Activated naive CD8-positive, alpha-beta T cell treated with anti-CD3 and anti-CD28 coated beads for 36 hours (primary cell): Measurements from ENCODE around the gene KAZN. TPM values are rescaled to one million over a fixed set of nuclear protein-coding genes. Genes with fewer than 3 reads are reported as not detected.
"Not testable (repeated sequence)": the region's sequence is repeated elsewhere in the genome, so short reads cannot be mapped to it uniquely, and the experiment has no call there.

Experiments
- DNase-seq: peaks from one replicate; pipeline ENCODE4 v3.0.0; 2021
- H3K27ac Mint-ChIP-seq: one replicate; pipeline ENCODE4 v1.8.0; 2022; ENCODE audit warnings: mild to moderate bottlenecking, moderate library complexity, mixed read lengths
- H3K27me3 Mint-ChIP-seq: one replicate; pipeline ENCODE4 v1.8.0; 2022; ENCODE audit warnings: mild to moderate bottlenecking, mixed read lengths
- H3K36me3 Mint-ChIP-seq: one replicate; pipeline ENCODE4 v1.8.0; 2021; ENCODE audit warnings: mild to moderate bottlenecking, mixed read lengths
- H3K4me1 Mint-ChIP-seq: one replicate; pipeline ENCODE4 v1.8.0; 2021; ENCODE audit warnings: mixed read lengths
- H3K4me3 Mint-ChIP-seq: one replicate; pipeline ENCODE4 v1.8.0; 2022; ENCODE audit warnings: mild to moderate bottlenecking, moderate library complexity, mixed read lengths
- H3K9me3 Mint-ChIP-seq: one replicate; pipeline ENCODE4 v1.8.0; 2022; ENCODE audit warnings: mixed read lengths
- total RNA-seq, 2 experiments: library from RNA; stranded (reverse); gene quantifications; one replicate each; pipeline ENCODE4 v1.2.3, GENCODE V29; 2021

The KAZN gene
- total RNA-seq, 2 experiments from 2014 or later: 0.74 to 1.5 TPM

- Mint-ChIP-seq H3K36me3 (no peaks in the 10 kb centered on the region), H3K9me3 (no peaks in the 10 kb centered on the region), H3K4me1 (no peaks in the 10 kb centered on the region), H3K27ac (no peak overlapping the region), H3K4me3 (no peak overlapping the region), H3K27me3 (peaks cover 4% of the 10 kb centered on the region)
- DNase-seq: no peak
Measured at GRCh38 chr1:15120251-15120945, 521.9 kb downstream of the KAZN start.

DNA sequence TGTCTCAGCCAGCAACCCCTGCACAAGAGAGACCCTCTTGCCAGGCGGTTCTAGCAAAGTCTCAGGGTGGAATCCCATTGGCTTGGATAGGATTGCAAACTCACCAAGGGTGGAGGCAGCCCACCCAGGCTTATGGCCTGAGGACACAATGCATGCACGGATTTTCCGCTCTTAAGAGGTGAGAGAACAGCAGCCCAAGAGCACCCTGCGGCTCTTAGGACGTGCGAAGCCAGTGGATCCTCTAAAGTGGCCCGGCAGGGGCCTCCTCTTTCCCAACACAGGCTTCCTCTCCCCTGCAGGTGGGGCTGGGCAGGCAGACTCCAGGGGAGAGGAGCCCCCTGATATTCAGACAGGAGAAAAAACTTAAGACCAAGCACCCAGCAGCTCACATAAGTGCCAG lies 523.8 kb downstream of the KAZN start:
- Mint-ChIP-seq H3K9me3 (no peaks in the 10 kb centered on the region), H3K36me3 (no peaks in the 10 kb centered on the region), H3K27ac (no peak overlapping the region), H3K4me1 (no peaks in the 10 kb centered on the region), H3K27me3 (peaks cover 4% of the 10 kb centered on the region), H3K4me3 (no peak overlapping the region)
- DNase-seq: no peak

- Mint-ChIP-seq H3K4me3 (no peak overlapping the region), H3K4me1 (no peaks in the 10 kb centered on the region), H3K36me3 (no peaks in the 10 kb centered on the region), H3K27ac (no peak overlapping the region), H3K27me3 (peaks cover 4% of the 10 kb centered on the region), H3K9me3 (no peaks in the 10 kb centered on the region)
- no peak for DNase-seq
Measured at GRCh38 chr1:15123270-15123669, 524.8 kb downstream of the KAZN start.

DNA sequence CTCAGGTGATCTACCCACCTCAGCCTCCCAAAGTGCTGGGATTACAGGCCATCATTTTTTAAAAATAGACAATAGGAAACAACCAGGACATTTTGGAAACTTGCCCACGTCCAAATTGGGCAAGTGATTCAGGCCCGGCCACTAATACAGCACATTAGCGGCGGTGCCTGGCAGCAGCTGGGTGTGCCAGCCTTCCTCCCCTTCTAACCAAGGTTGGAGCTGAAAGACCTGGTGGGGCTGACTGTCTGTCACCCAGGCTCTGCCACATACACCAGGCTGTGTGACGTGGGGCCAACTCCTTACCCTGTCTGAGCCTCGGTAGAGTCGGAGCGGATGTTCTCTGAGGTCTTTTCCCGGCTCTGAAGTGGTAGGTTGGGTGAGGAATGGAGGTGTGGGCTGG lies 525.4 kb downstream of the KAZN start:
- DNase-seq: no peak
- Mint-ChIP-seq H3K36me3 (no peaks in the 10 kb centered on the region), H3K27me3 (peaks cover 8% of the 10 kb centered on the region), H3K27ac (no peak overlapping the region), H3K9me3 (no peaks in the 10 kb centered on the region), H3K4me1 (no peaks in the 10 kb centered on the region), H3K4me3 (no peak overlapping the region)

DNA sequence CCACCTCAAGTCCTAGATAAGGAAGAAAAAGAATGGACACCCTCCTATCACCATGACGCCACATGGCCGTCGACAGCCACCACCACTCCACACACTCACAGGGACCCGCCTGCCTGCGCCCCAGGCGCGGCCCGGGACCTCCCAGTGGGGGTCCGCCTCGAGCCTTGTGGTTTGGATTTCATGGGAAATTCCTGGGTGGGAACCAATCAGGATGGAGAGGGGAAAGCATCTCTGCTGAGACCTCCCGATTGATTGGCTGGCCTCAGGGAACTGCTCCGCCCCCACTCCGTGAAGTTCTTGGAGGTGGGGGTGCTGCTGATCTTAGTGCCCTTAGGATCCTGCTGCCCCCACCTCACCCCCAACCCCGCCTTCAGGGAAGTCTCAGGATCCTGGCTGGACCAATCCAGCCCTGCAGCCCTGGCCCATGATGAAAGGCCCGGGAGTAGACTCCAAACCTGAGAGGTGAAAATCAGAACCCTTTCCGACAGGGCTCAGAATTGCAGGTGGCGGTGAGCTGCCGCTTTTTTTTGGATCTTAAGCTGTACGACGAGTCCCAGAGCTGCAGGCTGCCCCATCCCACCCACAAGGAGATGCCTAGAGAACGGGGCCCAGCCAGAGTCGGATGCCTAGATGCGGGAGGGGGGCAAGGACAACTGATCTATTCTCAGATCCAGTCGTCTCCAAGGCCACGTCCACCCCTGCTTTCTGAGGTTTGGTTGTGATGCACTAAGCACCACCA lies 526.0 kb downstream of the KAZN start:
- no peak overlapping the region for H3K4me3 Mint-ChIP-seq
- no peaks in the 10 kb centered on the region for H3K36me3 Mint-ChIP-seq
- H3K4me1 Mint-ChIP-seq: no peaks in the 10 kb centered on the region
- no peak for DNase-seq
- no peaks in the 10 kb centered on the region for H3K9me3 Mint-ChIP-seq
- H3K27me3 Mint-ChIP-seq: peaks cover 4% of the 10 kb centered on the region
- no peak overlapping the region for H3K27ac Mint-ChIP-seq

GRCh38 chr1:15125101-15125745 lies 526.7 kb downstream of the KAZN start:
- no peak overlapping the region for H3K27ac Mint-ChIP-seq
- H3K4me3 Mint-ChIP-seq: no peak overlapping the region
- H3K4me1 Mint-ChIP-seq: no peaks in the 10 kb centered on the region
- no peaks in the 10 kb centered on the region for H3K36me3 Mint-ChIP-seq
- peaks cover 2% of the 10 kb centered on the region for H3K9me3 Mint-ChIP-seq
- peaks cover 7% of the 10 kb centered on the region for H3K27me3 Mint-ChIP-seq
- no peak for DNase-seq

DNA sequence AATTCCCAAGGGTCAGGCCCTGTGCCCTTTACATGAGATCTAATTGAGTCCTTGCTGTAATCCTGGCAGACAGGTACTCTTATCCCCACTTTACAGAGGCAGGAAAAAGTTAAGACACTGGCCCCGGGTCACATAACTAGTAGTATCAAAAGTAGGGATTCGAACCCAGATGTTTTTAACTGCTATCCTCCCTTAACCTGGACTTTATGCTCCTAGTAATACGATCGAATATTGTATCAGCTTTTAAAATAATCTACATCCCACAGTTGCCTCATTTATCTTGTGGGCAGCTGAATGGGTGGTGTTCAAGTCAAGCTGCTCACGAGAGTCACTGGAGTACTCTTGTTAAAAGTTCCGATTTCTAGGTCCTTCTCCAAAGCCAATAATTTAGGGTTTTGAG lies 529.6 kb downstream of the KAZN start:
- no peak for DNase-seq
- Mint-ChIP-seq H3K9me3 (peaks cover 2% of the 10 kb centered on the region), H3K27me3 (peaks cover 11% of the 10 kb centered on the region), H3K27ac (no peak overlapping the region), H3K4me3 (no peak overlapping the region), H3K36me3 (no peaks in the 10 kb centered on the region), H3K4me1 (no peaks in the 10 kb centered on the region)

DNA sequence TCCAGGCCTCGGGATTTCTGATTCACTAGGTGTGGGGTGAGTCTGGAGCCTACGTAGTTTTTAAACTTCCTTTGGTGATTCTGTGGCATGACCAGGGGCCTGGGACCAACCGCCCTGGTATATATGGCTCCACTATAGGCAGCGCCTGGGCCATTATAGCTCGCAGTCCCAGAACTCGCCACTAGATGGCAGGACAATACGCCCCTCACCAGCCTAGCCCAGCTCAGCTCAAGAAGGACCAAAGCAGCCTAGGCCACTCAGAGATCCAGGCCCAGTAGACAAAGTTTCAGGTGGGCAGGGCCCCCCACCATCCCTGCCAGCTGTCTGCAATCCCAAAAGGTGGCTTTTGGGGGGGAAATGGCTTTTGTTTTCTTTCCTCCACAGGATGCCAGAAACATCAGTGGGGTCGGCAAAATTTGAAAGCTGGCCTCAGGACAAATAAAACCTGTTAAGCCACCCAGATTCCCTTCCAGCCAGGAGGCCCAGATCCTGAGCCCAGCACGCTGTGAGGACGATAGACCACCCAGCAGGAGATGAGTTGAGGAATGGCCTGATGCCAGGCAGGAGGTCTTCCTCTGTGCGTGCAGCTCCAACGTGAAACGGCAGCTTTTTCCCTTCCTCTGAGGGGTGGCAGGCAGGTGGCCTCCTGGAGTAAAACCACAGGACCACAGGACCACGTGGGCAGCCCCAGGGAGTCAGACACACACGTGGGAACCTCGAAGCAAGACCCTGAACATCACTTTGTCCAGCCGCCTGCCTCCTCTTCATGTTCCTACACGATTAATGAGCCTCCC lies 530.2 kb downstream of the KAZN start:
- Mint-ChIP-seq H3K9me3 (peaks cover 2% of the 10 kb centered on the region), H3K4me1 (no peaks in the 10 kb centered on the region), H3K36me3 (no peaks in the 10 kb centered on the region), H3K4me3 (no peak overlapping the region), H3K27me3 (peaks cover 13% of the 10 kb centered on the region), H3K27ac (no peak overlapping the region)
- peak; percentile 60 for DNase-seq

DNA sequence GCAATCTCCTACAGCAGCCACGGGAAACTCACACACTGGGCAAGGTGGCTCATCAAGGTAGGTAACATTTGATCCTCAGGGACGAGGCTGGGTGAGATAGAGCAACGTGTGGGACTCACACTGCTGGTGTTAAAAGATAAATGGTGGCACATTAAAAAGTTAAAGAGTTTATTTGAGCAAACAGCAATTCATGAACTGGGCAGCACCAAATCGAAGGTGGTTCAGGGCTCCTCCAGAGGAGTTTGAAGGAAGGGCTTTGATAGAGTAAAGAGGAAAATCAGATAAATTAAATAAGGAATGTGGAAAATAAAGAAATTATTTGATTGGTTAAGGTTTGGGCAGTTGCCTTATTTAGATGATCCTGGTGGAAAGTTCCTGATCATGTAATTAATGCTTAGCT lies 531.5 kb downstream of the KAZN start:
- H3K9me3 Mint-ChIP-seq: peaks cover 2% of the 10 kb centered on the region
- H3K4me1 Mint-ChIP-seq: no peaks in the 10 kb centered on the region
- DNase-seq: no peak
- peaks cover 26% of the 10 kb centered on the region for H3K27me3 Mint-ChIP-seq
- no peaks in the 10 kb centered on the region for H3K36me3 Mint-ChIP-seq
- no peak overlapping the region for H3K27ac Mint-ChIP-seq
- H3K4me3 Mint-ChIP-seq: no peak overlapping the region

DNA sequence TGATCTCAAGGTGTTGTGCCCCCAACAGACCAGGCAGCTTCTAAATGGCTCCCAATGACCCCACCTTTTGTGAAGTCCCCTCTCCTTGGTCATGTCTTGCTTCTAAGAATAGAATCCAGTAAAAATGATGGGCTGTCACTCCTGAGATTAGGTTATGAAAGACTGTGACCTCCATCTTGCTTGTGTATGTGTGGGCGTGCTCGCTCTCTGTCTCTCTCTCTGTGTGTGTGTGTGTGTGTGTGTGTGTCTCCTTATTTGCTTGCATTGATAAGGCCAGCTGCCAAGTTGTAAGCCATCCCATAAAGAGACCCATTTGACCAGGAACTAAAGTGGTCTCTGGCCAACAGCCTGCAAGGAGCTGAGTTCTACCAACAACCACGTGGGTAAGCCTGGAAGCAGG lies 532.1 kb downstream of the KAZN start:
- no peaks in the 10 kb centered on the region for H3K36me3 Mint-ChIP-seq
- H3K27me3 Mint-ChIP-seq: peaks cover 32% of the 10 kb centered on the region
- no peak overlapping the region for H3K4me3 Mint-ChIP-seq
- no peak for DNase-seq
- H3K27ac Mint-ChIP-seq: no peak overlapping the region
- H3K9me3 Mint-ChIP-seq: peaks cover 2% of the 10 kb centered on the region
- no peaks in the 10 kb centered on the region for H3K4me1 Mint-ChIP-seq

- DNase-seq: no peak
- Mint-ChIP-seq H3K27me3 (peaks cover 48% of the 10 kb centered on the region), H3K36me3 (no peaks in the 10 kb centered on the region), H3K27ac (no peak overlapping the region), H3K9me3 (peaks cover 2% of the 10 kb centered on the region), H3K4me1 (no peaks in the 10 kb centered on the region), H3K4me3 (no peak overlapping the region)
Measured at GRCh38 chr1:15132965-15133364, 534.5 kb downstream of the KAZN start.

DNA sequence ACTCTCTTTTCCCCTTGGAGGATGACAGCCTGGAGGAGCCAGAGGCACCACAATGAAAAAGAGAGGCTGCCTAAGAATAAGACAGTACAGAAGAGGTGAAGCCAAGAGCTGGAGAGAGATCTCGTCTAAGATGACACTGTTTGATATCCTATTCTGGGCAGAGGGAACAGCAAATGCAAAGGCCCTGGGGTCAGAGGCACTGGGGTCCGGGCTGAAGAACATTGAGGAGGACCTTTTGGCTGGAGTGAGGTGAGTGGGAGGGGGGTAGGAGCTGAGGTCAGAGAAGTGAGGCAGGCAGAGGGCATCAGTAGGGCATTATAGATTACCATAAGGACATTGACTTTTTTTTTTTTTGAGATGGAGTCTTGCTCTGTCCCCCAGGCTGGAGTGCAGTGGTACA lies 535.8 kb downstream of the KAZN start:
- Mint-ChIP-seq H3K9me3 (peaks cover 2% of the 10 kb centered on the region), H3K4me1 (no peaks in the 10 kb centered on the region), H3K27me3 (peaks cover 55% of the 10 kb centered on the region), H3K4me3 (no peak overlapping the region), H3K36me3 (no peaks in the 10 kb centered on the region), H3K27ac (no peak overlapping the region)
- DNase-seq: no peak

DNA sequence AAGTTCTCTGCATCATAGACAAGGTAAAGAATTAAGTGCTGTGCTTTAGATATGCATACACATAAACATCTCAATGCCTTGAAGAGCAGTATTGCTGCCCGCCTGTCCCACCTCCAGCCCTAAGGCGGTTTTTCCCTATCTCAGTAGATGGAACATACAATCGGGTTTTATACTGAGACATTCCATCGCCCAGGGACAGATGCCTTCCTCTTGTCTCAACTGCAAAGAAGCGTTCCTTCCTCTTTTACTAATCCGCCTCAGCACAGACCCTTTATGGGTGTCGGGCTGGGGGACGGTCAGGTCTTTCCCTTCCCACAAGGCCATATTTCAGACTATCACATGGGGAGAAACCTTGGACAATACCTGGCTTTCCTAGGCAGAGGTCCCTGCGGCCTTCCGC lies 537.1 kb downstream of the KAZN start:
- peaks cover 58% of the 10 kb centered on the region for H3K27me3 Mint-ChIP-seq
- not testable (repeated sequence) for H3K27ac Mint-ChIP-seq, H3K36me3 Mint-ChIP-seq, DNase-seq, H3K4me3 Mint-ChIP-seq, H3K9me3 Mint-ChIP-seq, H3K4me1 Mint-ChIP-seq

DNA sequence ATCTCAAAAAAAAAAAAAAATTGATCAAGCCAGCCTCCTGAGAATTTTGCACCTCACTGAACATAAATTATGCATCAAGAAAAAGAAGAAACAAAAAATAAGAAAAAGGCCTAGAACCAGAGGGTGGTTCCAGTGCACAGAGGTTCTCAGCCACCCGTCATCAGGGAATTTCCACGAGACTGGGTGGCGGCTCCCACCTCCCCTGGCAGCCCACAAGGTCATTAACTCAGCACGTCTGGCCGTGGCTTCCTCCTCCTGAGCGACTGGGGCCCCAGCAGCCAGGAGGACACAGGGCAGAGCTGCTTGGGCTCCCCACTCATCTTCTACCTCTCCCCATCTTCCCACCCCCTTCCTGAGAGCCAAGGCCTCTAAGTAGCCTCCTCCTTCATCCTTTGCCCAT lies 539.3 kb downstream of the KAZN start:
- H3K27ac Mint-ChIP-seq: no peak overlapping the region
- peaks cover 74% of the 10 kb centered on the region for H3K27me3 Mint-ChIP-seq
- H3K36me3 Mint-ChIP-seq: no peaks in the 10 kb centered on the region
- H3K4me3 Mint-ChIP-seq: no peak overlapping the region
- DNase-seq: no peak
- H3K4me1 Mint-ChIP-seq: peaks cover 6% of the 10 kb centered on the region
- no peaks in the 10 kb centered on the region for H3K9me3 Mint-ChIP-seq
